NCI-H2227 (cell line): Measurements from ENCODE around the gene HYAL2.

Experiments used
- DNase-seq: peaks from one replicate; lab custom pipeline; 2025; ENCODE audit not compliant: unreplicated experiment; lab: John Stamatoyannopoulos, UW

Gene HYAL2

DNA sequence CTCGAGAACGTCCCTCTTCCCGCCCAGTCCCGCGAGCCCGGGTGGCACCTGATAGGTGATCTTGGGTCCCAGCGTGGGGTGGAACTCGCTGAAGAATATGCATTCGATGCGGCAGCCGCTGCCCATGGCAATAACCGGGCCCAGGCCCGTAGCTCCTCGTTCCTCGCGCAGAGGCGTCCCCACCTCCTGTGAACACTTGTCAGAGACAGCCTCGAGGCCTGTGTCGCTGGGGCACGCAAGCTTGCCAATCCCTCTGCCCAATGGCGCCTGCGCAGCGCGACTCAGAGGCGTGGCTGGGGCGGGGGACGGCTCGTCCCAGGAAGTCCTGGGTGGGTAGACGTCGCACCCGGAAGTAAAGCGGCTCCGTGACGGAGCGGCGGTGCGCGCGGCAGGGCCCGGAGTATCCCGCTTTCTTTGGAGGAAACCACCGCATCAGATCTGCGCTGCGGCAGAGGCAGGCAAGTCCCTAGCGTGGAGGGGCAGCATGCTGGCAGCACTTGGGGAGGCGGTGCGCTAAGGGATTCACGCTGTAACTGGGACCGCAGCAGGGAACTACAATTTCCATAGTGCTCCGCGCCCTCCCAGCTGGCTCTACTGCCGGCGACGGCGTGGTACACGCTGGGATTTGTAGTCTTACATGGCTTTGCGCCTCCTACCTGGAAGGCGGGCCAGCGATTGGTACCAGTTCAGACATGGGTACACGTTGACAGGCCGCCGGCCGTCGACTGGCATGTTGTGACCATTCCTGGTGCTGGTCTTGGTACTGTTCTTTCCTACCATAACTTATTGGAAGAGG, 28.2 kb upstream of the HYAL2 start, which contains the start of the genes CYB561D2 and NPRL2:
CYB561D2 (plus strand) TSS at position 336 of the 796 bp plus-strand sequence. CDS start 572 bp downstream, outside the sequence.
NPRL2 (minus strand) TSS at position 249 of the 796 bp plus-strand sequence; CDS start at position 126, 123 bp downstream.
- peak; percentile 92 for DNase-seq

DNA sequence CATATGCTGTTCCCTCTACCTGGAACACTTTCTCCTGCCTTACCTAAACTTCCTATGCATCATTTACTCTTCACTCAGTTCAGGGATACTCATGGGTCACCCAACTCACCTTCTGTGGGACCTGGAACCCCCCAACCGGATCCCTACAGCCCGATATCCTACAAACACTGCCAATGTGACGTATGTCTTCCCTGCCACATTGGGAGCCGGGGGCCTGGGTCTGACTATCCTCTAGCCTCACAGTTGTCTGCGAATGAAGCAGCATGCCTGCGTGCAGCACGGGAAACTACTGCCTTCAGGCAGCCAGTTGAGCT, 27.6 kb upstream of the HYAL2 start:
- no peak for DNase-seq

DNA sequence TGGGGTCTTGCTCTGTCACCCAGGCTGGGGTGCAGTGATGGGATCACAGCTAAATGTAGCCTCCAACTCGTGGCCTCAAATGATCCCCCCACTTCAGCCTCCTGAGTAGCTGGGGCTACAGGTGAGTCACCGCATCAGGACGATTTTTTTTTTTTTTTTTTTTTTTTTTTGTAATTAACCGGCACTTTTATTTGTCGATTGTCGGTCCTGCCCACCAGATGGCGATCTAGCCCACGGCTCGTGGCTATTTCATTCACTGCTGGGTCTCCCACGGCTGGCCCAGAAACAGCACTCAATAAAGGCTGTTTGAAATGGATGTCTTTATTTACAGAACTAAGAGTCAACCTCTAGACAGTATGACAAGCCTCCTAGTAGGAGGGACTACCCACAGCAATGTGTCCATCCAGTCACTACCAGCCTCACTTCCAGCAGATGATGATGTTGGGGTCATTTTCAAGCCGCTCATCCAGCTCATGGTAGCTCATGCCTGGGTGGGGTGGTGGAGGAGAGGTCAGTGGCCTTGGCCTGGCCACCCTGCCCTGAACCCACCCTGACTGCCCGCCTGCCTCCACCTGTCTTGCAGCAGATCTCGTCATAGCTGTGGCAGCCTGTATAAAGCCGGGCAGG, 24.8 kb upstream of the HYAL2 start:
- DNase-seq: peak; percentile 80

DNA sequence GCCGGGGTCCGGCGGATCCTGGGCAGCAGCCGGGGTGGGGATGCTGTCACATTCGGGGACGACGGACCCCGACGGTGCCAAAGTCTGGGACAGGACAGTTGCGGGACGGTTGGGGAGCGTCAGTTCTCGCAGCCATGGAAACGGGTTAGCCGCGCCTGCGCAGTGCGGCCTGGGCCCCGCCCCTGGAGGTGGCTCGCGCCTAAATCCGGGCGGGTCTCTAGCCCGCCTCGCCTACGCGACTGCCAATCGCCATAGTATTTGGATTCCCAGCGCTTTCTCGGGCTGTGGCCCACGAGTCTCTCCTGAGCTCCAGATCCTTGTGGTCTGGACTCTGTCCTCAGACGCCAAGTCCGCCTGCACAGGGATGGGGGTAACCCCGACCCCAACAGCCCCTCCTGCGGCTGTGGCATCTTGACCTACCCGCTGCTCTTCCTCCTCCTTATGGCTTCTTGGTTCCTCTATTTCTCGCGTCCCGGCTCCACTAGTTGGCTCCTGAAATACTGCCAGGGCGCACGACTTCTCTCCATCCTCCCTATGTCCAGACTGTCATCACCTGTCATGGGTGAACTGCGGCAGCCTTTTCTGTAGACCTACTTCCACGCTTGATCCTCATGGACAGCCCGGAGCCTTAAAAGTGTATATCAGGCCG, 23.2 kb upstream of the HYAL2 start, which contains the start of gene ZMYND10:
ZMYND10 (minus strand) TSS at position 147 of the 649 bp plus-strand sequence. CDS start 153 bp downstream, outside the sequence.
- peak; percentile 80 for DNase-seq

DNA sequence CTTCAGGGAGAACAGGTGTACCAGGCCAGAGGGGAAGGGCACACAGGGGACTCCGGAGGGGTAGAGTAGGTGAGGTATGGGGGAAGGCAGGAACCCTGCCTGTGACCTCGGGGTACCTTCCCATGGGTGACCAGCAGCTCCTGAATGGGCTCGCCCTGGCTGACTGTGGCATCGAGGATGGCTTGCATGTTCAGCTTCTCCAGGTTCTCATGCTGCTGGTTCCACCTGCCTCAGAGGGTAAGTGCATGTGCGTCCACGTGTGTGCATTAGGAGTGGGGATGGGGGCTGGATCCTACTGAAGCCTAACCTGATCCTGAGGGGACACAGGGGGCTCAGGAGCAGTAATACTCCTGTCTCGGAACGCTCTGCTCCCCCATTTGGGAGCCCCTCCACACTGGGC, 22.5 kb upstream of the HYAL2 start:
- no peak for DNase-seq

DNA sequence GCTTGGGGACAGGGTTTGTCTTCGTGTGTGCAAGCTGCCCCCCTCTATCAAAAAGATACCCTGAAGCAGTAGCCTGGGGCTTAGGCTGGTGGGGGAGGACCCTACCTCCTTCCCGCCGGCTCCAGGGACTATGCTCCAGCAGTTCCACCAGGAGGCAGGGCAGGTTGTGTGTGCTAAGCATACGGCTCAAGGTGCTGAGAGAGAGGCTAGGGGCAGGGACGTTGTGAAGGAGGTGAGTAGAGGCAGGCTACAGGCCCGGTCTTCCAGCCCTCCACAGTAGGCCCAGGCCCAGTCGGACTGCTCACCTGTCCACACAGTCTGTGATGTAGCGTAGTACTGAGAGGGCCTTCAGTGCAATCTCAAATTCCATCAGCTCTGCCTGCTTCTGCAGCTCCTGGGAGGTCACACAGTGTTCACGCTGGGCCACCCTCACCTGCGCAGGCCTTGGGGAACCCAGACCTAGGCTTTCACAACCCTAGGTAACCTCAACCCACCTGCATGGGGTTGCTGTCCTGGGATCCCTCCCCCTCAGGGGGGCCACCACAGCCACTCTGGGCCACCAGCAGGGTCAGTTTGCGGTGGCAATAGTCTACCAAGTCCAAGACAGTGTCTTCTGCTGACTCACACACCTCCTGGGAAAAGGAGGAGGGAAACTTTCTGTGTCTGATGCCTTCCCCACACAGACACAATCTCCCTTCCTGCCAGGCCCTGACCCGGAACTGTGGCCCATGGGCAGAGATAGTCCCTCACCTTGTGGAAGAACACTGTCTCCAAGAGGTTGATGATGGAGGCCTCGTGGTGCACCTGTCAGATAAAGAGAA, 20.5 kb upstream of the HYAL2 start:
- no peak for DNase-seq

DNA sequence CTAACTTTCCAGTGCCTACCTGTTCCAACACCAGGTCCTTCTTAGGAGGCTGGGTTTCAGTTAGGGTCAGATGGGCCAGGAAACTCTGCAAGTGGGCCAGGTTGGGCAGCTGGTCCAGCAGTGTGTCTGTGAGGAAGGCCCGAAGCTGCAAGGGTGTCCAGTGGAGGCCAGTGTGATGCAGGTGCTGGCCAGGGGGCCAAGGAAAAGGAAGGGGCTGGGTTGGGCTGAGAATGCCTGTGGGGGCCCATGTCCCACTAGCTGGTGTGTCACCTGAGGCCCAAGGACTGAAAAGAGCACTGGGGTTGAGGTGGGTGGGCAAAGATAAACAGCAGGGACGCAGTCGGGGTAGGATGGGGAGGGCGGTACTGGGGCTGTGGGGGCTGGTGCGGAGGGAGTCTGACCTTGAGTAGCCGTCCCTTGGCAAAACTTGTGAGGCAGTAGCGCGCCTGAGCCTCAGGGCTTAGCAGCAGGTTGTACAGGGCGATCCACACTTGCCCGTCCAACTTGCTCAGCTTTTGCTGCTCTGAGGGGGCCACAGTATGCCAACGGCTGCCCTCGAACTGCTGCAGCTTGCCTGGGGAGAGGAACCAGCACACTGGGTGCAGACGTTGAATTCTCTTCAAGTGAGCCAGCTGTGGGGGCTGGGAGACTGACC, 19.6 kb upstream of the HYAL2 start:
- no peak for DNase-seq

DNA sequence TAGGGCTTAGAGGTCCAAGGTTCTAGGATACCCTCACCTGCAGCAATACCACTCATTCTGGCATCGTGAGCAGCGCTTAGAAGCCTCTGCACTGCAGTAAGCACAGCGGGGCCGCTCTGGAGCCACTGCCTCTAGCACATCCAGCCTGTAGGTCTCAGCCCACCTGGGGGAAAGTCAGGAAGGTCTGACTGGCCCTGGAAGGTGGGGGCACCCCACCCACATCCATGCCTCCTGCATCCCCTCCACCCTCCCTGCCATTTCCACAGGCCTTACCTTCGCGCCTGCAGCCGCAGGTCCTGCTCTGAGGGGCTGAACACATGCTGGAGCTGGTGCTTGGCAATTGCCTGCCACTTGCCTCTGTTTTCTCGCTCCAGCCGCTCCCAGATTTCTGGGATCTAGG, 19.0 kb upstream of the HYAL2 start:
- DNase-seq: no peak

DNA sequence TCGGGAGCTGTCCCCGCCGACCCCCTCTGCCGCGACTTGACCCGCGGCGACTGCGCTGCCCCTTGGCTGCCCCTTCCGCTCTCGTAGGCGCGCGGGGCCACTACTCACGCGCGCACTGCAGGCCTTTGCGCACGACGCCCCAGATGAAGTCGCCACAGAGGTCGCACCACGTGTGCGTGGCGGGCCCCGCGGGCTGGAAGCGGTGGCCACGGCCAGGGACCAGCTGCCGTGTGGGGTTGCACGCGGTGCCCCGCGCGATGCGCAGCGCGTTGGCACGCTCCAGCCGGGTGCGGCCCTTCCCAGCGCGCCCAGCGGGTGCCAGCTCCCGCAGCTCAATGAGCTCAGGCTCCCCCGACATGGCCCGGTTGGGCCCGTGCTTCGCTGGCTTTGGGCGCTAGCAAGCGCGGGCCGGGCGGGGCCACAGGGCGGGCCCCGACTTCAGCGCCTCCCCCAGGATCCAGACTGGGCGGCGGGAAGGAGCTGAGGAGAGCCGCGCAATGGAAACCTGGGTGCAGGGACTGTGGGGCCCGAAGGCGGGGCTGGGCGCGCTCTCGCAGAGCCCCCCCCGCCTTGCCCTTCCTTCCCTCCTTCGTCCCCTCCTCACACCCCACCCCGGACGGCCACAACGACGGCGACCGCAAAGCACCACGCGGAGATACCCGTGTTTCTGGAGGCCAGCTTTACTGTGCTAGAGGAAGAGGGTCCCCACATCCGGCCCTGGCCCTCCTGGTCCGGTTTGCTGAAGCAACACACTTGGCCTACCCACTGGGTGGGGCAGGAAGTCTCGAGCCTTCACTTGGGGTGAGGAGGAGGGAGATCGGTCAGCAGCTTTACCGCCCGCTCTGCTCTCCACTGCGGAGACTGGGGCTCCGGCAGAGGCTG, 18.1 kb upstream of the HYAL2 start, which contains the start of gene RASSF1:
RASSF1 (minus strand) TSS at position 389 of the 882 bp plus-strand sequence; CDS start at position 358, 31 bp downstream.
- DNase-seq: no peak

DNA sequence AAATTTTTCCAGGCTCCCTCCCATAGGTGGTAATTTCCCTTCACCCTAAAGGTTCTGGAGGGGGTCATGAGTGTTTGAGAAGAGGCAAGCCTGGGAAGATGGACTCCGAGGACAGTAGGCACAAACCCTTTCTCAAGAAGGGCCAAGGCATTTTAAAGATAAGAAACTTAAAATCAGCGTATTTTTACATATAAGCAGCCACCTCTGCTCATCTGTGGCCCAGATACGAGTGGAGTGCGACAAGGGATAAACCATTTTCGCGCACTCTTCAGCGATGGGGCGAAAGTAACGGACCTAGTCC, 17.6 kb upstream of the HYAL2 start:
- DNase-seq: no peak

DNA sequence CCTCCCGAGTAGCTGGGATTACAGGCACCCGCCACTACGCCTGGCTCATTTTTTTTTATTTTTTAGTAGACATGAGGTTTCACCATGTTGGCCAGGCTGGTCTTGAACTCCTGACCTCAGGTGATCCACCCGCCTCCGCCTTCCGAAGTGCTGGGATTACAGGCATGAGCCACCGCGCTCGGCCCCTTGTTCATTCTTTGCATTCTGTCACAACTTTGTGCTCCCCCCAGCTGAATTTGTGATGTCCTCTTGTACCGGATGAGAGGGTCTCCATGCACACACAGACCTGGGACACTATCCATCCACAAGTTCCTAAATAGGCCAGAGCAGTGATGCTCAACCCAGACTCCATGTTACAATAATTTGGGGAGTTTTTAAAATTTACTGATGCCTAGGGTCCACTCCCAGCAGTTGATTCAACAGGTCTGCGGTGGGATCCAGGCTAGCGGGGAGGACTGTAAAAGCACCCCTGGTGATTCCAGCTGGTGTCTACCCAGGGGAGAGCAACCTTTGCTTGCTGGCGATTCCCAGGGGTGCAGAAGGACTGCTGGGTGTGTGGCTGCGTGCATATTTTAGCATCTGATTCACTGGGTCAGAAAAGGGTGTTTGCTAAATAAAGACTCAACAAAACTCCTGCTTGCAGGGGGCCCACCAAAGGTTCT, 17.1 kb upstream of the HYAL2 start:
- DNase-seq: no peak

DNA sequence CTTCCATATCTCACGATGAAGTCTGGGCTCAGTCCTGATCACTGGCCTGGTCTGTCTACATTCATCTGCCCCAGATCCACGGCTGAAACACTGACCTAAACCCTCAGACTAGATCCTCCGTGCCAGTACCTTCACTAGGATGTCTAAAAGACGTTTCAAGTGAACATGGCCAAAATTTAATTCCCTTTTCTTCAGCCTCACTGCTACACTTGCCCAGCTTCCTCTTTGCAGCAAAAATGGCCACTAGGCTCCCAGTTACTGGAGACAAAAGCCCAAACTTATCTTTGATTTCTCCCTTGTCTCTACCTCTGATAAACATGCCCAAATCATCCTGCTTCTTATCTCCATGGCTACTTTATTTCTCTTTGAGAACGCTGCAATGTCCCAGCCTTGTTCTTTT, 16.4 kb upstream of the HYAL2 start:
- no peak for DNase-seq

DNA sequence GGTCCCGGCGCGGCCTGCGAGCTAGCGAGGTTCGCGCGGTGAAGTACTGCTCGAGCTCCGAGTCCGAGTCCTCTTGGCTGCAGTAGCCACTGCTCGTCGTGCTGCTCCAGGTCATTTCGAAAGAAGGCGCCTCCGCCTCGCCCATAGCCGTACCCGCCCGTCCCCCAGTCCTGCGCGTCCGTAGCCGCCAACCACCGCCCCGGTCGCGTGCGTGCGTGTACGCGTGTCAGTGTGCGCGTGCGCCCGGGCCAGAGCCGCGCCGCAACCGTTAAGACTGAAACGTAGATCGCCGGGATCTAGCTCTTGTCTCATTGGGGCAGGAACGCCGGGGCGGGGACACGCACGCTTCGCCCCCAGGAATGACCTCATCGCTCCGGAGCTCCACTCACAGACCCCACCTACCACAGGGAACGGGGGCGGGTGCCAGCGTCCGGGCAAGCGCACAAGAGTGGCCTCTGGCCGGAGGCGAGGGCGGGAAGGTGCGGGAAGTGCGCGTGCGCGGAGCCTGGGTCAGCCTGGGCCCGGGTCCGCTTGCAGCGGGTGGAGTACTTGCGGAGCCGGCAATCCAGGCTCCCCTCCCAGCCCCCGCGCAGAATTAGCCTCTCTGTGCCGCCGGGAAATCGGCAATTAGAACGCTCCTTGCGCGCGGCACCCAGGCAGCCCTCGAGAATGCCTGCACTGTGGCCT, 14.8 kb upstream of the HYAL2 start:
- DNase-seq: peak; percentile 97

DNA sequence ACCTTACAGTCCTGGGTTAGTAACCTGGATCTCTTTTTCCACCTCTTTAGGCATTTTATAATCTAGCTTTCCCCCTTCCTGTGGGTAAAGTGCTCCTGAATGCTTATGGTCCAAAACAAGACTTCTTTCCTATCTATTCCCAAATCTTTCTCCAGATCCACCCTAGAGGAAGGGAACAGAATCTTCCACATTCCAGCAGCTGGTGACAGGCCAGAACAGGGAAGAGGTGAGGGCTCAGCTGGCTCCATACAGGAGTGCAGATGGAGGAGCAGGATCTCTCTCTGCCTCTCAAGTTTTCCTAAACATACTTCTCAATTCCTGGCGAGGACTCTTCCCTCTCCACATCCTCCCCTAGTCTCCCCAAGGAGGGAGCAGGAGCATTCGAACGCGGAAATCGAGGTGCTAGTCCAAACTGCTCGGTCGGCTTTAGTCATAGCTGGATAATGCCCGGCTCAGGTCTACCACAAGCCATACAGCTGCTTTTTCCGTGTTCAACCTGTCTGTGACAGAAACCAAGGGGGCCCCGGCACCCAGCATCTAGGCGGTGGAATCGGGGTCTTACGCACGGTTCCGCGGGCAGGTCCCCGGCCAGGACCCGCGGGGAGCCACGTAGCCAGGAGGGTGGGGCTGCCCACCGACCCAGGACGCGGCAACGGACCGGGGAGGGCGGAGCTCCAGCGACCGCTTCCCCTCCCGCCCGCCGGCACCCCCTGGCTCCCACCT, 14.1 kb upstream of the HYAL2 start:
- no peak for DNase-seq

DNA sequence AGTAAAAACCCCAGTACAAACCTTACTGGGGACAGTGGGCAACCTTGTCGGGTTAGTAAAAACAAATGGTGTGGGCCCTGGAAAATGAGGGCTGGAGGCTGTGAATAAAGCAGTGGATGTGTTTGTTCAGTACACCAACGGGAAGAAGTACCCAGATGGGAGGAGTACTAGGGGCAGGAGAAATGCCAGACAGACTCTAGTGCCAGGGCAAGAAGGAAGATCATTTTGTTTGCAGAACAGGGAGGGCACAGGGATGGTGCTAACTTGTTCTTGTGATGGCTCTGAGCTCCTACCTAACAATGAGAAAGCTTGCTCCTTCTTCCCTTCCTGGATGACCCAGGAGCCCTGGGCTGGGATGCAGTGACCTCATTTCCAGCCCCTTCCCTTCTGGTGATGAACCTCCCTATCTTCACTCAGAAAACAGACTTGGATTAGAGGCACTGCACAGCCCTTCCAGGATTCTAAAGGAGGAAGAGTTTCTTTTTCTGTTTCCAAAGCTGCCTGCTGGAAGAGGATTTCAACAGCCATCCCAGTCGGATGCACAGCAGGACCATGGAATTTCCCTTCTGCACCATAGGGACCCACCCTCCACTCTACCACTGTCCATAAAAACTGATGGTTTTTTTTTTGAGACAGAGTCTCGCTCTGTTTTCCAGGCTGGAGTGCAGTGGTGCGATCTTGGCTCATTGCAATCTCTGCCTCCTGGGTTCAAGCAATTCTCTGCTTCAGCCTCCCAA, 12.0 kb upstream of the HYAL2 start:
- DNase-seq: no peak

DNA sequence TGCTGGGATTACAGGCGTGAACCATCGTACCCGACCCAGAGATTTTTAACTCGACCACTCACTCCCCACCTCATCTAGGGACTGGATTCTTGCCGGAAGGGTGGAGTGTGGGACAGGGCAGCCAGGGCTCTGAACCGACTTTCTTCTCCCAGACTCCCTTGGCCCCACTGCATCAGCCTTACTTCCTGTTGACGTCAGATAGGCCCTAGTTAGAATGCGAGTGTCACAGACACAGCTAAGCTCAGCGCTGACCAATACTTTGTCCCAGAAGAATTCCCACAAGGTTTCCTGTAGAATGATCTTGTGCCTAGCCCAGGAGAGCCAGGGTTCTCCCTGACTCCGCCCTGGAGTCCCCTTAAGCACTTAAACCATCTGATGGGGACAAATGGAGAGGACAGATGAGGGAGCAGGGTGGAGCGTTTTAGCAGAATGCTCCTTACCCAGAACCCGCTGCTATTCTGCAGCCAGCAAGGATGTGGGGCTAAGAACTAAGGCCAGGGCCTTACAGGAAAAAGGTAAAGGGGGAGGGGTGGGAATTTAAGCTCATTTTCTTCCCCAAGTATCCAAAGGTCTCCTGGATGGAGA, 11.3 kb upstream of the HYAL2 start:
- DNase-seq: no peak

DNA sequence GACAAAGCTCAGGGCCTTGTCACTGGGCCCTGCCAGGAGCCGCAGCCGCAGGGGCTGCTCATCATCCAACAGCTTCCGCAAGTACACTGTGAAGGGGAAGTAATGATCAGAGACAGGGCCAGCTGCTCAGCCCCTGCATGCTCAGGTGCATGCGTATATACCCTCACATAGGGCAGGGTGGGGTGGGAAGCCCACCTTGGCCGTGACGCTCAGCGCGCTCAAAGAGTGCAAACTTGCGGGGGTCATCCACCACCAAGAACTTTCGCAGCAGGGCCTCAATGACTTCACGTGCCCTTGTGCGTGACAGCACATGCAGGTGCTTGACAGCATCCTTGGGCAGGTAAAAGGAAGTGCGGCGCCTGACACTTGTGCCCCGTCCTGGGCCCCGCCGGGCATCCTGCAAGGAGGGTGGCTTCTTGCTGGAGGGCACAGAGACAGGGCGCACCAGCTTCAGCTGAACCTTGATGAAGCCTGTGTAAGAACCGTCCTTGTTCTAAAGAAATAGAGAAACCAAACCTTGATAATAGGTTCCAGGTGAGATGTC, 8.9 kb upstream of the HYAL2 start:
- DNase-seq: no peak
